K562 treated with DMSO at 1 percent for 48 hours (cell line): ENCODE data around the gene KIFAP3. TPM values are rescaled to one million over a fixed set of nuclear protein-coding genes. Genes with fewer than 3 reads are reported as not detected.

ENCODE experiments used
- total RNA-seq: library from RNA; unstranded; fragments of 300-600 nt; gene quantifications from 2 replicates; pipeline ENCODE4 v1.2.3, GENCODE V29; 2022; ENCODE audit warnings: low replicate concordance; ENCODE audit errors: extremely low read depth

Gene KIFAP3
- not detected in 2 replicates for total RNA-seq

DNA sequence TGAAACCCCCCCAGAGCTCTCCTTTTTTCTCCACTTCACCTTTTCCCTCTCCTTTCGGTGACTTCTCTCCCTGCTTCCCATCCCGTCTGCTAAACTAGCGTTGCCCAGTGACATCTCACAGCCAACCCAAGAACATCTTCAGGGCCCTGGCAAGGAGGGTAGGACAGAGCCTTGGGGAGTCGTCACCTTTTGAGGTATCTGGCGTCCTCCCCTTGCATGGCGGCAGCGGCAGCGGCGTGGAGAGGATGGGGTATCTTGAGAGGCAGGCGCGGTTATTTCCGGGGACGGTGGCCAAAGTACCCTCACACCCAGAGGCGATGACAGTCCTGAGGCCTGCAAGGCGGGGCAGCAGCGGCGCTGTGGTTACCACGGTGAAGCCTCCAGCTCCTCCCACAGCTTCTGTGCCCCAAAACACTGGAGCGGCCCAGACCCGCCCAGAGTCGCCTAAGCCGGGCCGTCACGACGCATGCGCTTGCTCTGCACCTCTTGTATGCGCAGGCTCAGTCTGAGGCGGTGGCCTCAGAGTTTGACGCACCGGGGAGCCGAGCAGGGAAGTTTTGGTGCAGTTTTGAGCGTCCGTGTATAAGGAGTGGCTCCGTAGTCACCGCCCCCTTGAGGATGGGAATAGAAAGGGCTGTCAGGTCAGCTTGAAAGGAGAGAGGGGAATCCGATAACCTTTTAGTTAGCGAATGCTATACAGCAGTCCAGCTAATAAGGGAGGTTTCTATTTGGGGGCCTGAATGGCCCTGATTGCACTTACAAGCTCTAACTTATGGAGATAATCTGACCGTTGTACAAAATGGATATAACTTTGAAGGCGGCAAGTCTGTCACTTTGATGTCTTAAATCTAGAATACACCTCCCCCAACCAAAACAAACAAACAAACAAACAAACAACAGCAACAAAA, at the start of gene KIFAP3:
KIFAP3 (minus strand) TSS at position 446 of the 908 bp plus-strand sequence; CDS start at position 218, 228 bp downstream.

DNA sequence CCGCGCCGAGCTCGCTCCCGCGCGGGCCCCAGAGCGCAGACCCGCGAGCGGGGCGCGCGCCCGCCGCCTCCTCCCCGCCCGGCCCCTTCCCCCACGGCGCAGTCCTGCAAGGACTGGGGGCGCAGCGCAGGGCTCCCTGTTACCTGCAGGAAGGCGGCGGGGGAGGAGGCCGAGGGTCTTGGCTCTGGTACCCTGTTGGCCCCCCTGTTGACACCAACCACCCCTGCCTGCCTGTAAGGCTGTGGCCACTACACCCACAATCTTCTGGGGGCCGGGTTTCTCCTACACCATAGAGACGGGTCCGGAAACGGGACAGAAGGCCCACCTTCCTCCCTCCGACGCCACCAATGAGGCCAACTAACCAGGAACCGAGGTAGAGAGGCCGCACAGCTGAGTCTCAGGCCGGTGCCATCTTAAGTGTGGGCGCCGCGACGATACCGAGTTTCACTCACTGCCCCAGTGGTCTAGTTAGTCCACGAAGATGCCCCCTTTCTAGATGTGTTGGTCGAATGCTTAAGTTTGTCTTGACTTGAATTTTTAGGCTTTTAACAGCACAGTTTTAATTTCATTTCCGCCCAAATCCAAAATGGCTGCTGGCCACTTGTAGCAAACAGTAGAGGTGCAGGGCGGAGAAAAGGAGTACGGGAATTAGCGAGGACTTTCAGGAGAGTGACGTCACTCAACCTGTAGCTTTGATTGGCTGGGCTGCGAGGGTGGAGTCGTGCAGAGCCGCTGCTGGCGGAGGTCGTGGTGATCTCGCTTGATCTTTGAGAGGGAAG, 180.7 kb downstream of the KIFAP3 start, which contains the start of gene SCYL3:
SCYL3 (minus strand) TSS at position 252 of the 779 bp plus-strand sequence. CDS start 5,056 bp downstream, outside the sequence.

Other genes starting within 250 kb of the KIFAP3 start
- not detected in 2 replicates for gene SCYL3, start 180.8 kb downstream of the KIFAP3 start, total RNA-seq
- not detected in 2 replicates for gene NTMT2, start 71.3 kb upstream of the KIFAP3 start, total RNA-seq